ENCODE results near the gene VPS9D1.
A peak's percentile ranks its signal among the peaks of the same experiment; 100 is the strongest.

DNA sequence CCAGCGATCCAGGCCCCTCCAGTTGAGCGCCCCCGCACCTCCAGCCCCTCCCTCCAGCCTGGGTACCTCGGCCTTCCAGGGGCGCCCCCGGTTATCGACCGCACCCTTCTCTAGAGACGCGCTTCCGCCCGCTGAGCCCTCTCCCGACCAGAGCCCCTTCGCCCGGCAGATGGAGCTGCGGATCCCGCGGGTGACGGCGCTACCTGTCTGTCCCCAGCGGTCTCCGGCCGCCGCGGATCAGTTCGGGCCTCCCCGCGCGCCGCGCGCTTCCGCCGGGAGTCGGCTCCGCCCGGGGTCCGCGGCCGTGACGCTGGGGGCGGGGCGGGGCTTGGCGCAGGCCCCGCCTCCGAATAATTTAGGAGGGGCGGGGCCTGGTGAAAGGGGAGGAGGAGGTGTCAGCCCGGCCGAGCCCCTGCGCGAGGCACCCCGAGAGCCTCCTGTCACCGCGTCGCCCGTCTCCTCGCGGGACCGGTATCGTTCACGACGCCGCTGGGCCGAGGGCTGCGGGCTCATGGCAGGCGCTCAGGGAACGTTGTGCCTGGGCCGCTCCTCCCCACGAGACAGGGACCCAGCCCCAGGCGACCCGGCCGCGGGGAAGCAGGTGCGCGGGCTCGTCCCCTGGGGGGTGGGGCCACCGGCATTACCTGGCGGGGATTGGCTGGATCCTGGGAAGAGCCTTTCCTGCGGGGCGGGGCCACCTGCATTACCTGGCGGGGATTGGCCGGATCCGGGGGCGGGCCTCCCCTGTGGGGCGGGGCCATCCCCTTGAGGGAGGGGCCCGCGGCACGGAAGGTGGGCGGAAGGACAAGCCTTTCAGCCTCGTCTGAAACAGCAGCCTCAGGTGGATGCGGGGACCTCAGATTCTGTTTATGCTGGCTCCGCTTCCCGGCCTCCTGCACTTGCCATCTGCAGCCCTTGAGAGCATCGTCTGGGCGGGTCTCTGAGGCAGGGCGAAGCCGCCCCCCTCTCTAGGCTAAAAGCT is 19.0 kb downstream of the VPS9D1 start, which contains the start of gene SPATA2L:
- TF ChIP-seq RAD21 (conservative IDR thresholded peaks at IDR 0.05) (peak; percentile 11), SMC3 (conservative IDR thresholded peaks at IDR 0.05; ENCODE audit: poor library complexity) (peak; percentile 50), POLR2AphosphoS5 (IDR thresholded peaks at IDR 0.05) (peak; percentile 87)
- TF ChIP-seq, protein P1, sequence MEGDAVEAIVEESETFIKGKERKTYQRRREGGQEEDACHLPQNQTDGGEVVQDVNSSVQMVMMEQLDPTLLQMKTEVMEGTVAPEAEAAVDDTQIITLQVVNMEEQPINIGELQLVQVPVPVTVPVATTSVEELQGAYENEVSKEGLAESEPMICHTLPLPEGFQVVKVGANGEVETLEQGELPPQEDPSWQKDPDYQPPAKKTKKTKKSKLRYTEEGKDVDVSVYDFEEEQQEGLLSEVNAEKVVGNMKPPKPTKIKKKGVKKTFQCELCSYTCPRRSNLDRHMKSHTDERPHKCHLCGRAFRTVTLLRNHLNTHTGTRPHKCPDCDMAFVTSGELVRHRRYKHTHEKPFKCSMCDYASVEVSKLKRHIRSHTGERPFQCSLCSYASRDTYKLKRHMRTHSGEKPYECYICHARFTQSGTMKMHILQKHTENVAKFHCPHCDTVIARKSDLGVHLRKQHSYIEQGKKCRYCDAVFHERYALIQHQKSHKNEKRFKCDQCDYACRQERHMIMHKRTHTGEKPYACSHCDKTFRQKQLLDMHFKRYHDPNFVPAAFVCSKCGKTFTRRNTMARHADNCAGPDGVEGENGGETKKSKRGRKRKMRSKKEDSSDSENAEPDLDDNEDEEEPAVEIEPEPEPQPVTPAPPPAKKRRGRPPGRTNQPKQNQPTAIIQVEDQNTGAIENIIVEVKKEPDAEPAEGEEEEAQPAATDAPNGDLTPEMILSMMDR (IDR thresholded peaks at IDR 0.05; ENCODE audit: poor library complexity, severe bottlenecking): peak; percentile 45

All from neural cell (in vitro differentiated cells).